Tibial artery (tissue), 4 donors: Measurements from ENCODE around the gene THRB.

Experiments used
- DNase-seq, 2 donors: peaks; one replicate each; pipeline ENCODE4 v3.0.0-alpha.2; 2019
- H3K27ac ChIP-seq, 2 donors: fragments of 200-600 bp; sonication (generic) in 1 of 2; 1 replicate in 1 of 2; 2 replicates in 1 of 2; pipeline ENCODE4 v1.5.1; 2018 to 2019; ENCODE audit warnings: mild to moderate bottlenecking in 1 of 2
- H3K27me3 ChIP-seq, 2 donors: fragments of 200-600 bp; sonication (generic) in 1 of 2; one replicate each; pipeline versions ENCODE4 v1.5.1 to v1.6.0; 2016 to 2019
- H3K36me3 ChIP-seq, 3 donors: fragments of 200-600 bp; sonication (generic) in 2 of 3; one replicate each; pipeline ENCODE4 v1.5.1; 2016 to 2019; ENCODE audit warnings: mild to moderate bottlenecking in 2 of 3
- H3K4me1 ChIP-seq, 4 donors: fragments of 200-600 bp; sonication (generic) in 2 of 4; 1 replicate in 3 of 4; 2 replicates in 1 of 4; pipeline ENCODE4 v1.5.1; 2016 to 2019
- H3K4me3 ChIP-seq, 2 donors: fragments of 200-600 bp; sonication (generic) in 1 of 2; 1 replicate in 1 of 2; 2 replicates in 1 of 2; pipeline ENCODE4 v1.5.1; 2018 to 2019; ENCODE audit warnings: mild to moderate bottlenecking in 2 of 2
- H3K9me3 ChIP-seq, 3 donors: fragments of 200-600 bp; sonication (generic) in 1 of 3; one replicate each; pipeline ENCODE4 v1.5.1; 2016 to 2019
- intact Hi-C: fragments of 100-400 bp; cut with DNase I; formaldehyde crosslinking; loops from one replicate; pipeline ENCODE4 v1.15.0; 2023; ENCODE audit warnings: low total_unique reads
- TF ChIP-seq, protein P1 (sequence below), 2 experiments: fragments of 200-600 bp in 1 of 2; fragments of 450-650 bp in 1 of 2; IDR thresholded peaks; one replicate each; pipeline ENCODE4 v1.5.1; 2017 to 2019; ENCODE audit warnings: antibody characterized with exemption in 2 of 2, mild to moderate bottlenecking in 1 of 2, moderate library complexity in 1 of 2

Gene THRB

DNA sequence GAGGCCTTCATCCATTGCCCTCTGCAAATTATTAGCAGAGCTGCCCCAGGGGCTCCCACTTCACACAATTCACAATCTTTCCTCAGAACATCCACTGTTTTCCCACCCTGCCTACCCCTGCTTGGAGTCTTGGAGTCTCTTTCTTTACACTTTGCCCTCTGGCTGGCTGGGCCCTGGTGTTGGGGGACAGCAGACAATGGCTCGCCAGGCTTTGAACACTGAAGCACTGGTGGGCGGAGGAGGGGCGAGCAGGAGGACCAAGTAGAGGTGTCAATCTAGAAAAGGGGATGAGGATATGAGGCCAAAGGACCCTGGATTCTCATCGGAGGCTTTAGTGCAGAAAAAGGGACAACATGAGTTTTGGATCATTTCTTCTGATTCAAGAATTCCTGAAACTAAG, 337.5 kb downstream of the THRB start:
- intact Hi-C loops = loop anchor here (10.0 kb wide), 1 partner anchor 68 kb away; no protein-coding TSS in a partner anchor
- H3K36me3 ChIP-seq = no peaks in the 10 kb centered on the region
- no peak overlapping the region for H3K27ac ChIP-seq
- H3K9me3 ChIP-seq = no peaks in the 10 kb centered on the region
- H3K4me3 ChIP-seq = no peak overlapping the region
- no peaks in the 10 kb centered on the region for H3K27me3 ChIP-seq
- H3K4me1 ChIP-seq = peaks cover 0 to 61% (median 19%) of the 10 kb centered on the region in 4 donors
- TF ChIP-seq, protein P1, sequence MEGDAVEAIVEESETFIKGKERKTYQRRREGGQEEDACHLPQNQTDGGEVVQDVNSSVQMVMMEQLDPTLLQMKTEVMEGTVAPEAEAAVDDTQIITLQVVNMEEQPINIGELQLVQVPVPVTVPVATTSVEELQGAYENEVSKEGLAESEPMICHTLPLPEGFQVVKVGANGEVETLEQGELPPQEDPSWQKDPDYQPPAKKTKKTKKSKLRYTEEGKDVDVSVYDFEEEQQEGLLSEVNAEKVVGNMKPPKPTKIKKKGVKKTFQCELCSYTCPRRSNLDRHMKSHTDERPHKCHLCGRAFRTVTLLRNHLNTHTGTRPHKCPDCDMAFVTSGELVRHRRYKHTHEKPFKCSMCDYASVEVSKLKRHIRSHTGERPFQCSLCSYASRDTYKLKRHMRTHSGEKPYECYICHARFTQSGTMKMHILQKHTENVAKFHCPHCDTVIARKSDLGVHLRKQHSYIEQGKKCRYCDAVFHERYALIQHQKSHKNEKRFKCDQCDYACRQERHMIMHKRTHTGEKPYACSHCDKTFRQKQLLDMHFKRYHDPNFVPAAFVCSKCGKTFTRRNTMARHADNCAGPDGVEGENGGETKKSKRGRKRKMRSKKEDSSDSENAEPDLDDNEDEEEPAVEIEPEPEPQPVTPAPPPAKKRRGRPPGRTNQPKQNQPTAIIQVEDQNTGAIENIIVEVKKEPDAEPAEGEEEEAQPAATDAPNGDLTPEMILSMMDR (IDR thresholded peaks at IDR 0.05) = no peak
- DNase-seq = no peak

DNA sequence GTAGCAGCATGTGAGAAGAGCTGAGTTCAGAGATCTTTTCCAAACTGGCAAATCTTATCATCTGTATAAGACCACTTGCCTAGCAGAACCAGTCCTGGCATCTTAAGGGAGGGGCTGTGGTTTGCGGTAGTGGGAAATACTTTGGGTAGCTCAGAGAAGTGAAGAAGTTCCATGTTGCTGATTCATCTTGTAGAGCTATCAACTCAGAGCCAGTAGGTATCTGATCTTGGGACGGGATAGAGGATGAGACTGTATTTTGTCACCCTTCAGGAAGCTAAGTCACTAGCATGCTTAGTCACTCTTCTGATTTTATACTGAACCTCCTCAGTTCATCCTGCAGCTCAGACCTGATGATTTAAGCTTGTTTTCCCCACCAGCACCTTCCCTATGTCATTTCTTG, 338.2 kb downstream of the THRB start:
- Histone ChIP-seq H3K9me3 (no peaks in the 10 kb centered on the region), H3K36me3 (no peaks in the 10 kb centered on the region), H3K27ac (no peak overlapping the region), H3K4me3 (no peak overlapping the region), H3K27me3 (no peaks in the 10 kb centered on the region), H3K4me1 (peaks cover 0 to 61% (median 13%) of the 10 kb centered on the region in 4 donors)
- DNase-seq = no peak
- intact Hi-C loops = loop anchor here (10.0 kb wide), 1 partner anchor 68 kb away; no protein-coding TSS in a partner anchor
- TF ChIP-seq, protein P1 (IDR thresholded peaks at IDR 0.05) = no peak

DNA sequence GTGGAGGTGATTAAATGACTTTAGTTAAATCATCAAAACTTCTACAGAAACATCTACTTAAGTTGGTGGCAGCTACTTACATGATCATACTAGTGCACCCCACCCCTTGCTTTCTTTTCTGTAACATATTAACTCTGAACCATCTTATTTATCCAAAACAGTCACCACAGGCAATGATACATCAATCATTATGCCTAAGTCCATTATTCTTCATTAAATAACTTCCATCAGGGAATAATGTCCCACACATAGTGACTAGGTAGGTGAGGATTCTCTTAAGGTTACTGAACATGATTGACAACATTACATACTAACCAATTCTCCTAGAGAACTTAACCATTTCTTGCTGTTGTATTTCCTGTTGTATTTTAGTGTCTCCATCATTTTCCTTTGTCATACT, 339.4 kb downstream of the THRB start:
- H3K4me1 ChIP-seq = peaks cover 0 to 56% (median 8%) of the 10 kb centered on the region in 4 donors
- H3K27me3 ChIP-seq = no peaks in the 10 kb centered on the region
- H3K27ac ChIP-seq = no peak overlapping the region
- no peak overlapping the region for H3K4me3 ChIP-seq
- intact Hi-C loops = loop anchor here (10.0 kb wide), 1 partner anchor 70 kb away; no protein-coding TSS in a partner anchor
- no peaks in the 10 kb centered on the region for H3K9me3 ChIP-seq
- TF ChIP-seq, protein P1 (IDR thresholded peaks at IDR 0.05) = no peak
- DNase-seq = no peak
- no peaks in the 10 kb centered on the region for H3K36me3 ChIP-seq

DNA sequence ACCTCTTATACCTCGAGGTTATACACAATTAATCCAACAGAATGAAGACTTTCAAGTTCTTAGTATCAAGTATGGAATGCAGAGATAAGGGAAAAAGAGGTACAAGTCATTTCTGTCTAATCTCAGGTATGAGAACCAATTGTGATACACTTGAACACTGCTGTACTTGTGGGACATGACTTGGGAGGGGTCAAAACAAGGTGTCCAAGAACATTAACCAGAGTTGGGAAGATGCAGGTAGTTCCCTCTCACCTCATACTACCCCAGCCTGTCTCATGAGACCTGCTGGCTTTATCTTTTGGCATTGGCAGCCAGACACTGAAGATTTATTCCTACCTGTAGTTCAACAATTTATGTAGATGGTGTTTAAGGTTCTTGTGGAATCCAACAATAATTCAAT, 339.9 kb downstream of the THRB start:
- Histone ChIP-seq H3K4me1 (peaks cover 0 to 55% (median 8%) of the 10 kb centered on the region in 4 donors), H3K27me3 (no peaks in the 10 kb centered on the region)
- intact Hi-C loops = loop anchor here (10.0 kb wide), 1 partner anchor 70 kb away; no protein-coding TSS in a partner anchor

DNA sequence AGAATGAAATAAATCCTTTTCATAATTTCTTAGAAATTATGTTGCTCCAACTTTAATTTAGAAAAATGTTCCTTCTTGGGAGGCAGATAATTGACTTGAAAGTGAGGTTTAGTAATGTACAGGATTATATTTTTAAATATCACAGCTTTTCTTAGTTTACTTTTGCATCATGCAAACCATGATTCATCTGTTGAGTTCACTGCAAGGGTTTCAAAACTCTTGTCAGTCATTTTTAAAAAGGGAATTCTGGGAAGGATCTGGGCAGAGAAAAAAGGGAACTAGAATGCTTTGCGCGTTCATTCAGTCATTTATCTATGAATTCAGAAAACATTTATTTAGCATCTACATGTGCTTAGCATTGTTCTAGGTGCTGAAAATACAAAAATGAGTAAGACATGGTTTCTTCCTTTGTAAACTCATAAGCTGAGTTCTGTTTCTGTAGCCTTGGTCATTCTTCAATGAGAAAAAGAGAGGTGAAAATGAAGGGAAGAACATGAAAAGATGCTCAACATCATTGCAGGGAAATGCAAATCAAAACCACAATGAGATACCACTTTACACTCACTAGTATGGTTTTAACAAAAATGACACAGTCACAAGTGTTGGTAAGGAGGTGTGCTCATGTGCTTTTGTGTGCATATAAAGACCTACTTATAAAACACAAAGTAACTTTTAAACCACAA, 340.5 kb downstream of the THRB start:
- Histone ChIP-seq H3K4me1 (peaks cover 0 to 61% (median 8%) of the 10 kb centered on the region in 4 donors), H3K27ac (peak overlapping the region; percentile 18 to 44), H3K36me3 (no peaks in the 10 kb centered on the region), H3K9me3 (no peaks in the 10 kb centered on the region), H3K4me3 (no peak overlapping the region), H3K27me3 (no peaks in the 10 kb centered on the region)
- DNase-seq = no peak
- TF ChIP-seq, protein P1 (IDR thresholded peaks at IDR 0.05) = no peak
- intact Hi-C loops = loop anchor here (10.0 kb wide), 1 partner anchor 71 kb away; no protein-coding TSS in a partner anchor

More for the DNA sequence above, 339.9 kb downstream of the THRB start:
- Histone ChIP-seq H3K36me3 (no peaks in the 10 kb centered on the region), H3K27ac (no peak overlapping the region), H3K4me3 (no peak overlapping the region), H3K9me3 (no peaks in the 10 kb centered on the region)
- no peak for DNase-seq
- TF ChIP-seq, protein P1 (IDR thresholded peaks at IDR 0.05) = no peak
